PFSK-1 (cell line): ENCODE data around the gene MYBPH.

Experiments used
- POLR2AphosphoS5 ChIP-seq: IDR thresholded peaks from 2 replicates; pipeline ENCODE4 v1.6.1; 2012; ENCODE audit warnings: low read depth, mild to moderate bottlenecking, control low read depth, low read length, moderate library complexity
- SIN3A ChIP-seq: IDR thresholded peaks from 2 replicates; pipeline ENCODE4 v1.6.1; 2012; ENCODE audit warnings: mild to moderate bottlenecking, low read length, moderate library complexity, borderline replicate concordance; ENCODE audit not compliant: insufficient read depth
- TAF1 ChIP-seq: IDR thresholded peaks from 2 replicates; pipeline ENCODE4 v1.6.1; 2012; ENCODE audit warnings: low read length, control low read depth, borderline replicate concordance; ENCODE audit not compliant: insufficient read depth
- TF ChIP-seq, protein P1 (sequence below), 2 experiments: IDR thresholded peaks; 2 replicates each; pipeline versions ENCODE4 v1.6.1 to v1.8.0; 2011 to 2012; ENCODE audit warnings: low read depth in 2 of 2, low read length in 2 of 2, control low read depth in 1 of 2, inconsistent platforms in 1 of 2, mild to moderate bottlenecking in 1 of 2, moderate library complexity in 1 of 2; ENCODE audit not compliant: insufficient read depth in 1 of 2

DNA sequence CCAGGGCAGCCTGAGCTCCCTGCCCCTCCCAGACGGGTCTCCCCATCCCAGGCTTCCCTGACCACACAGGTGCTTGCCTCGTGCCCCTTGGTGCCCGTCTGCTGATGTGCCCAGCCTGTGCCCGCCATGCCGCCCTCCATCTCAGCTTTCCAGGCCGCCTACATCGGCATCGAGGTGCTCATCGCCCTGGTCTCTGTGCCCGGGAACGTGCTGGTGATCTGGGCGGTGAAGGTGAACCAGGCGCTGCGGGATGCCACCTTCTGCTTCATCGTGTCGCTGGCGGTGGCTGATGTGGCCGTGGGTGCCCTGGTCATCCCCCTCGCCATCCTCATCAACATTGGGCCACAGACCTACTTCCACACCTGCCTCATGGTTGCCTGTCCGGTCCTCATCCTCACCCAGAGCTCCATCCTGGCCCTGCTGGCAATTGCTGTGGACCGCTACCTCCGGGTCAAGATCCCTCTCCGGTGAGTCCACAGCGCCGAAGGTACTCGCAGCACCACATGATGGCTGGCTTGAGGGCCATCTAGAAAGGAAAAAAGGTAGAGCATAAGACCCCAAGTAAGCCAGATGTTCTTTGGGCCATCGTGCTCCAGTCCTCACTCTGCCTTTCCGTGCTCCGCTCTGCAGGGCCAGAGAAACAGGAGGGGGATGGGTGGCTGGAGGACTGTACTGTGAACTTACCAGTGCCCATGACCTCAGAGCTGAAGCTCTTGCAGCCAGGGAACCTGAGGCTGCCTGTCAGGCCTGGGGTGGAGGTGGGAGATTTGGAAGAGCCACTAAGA, 46.7 kb downstream of the MYBPH start:
- TF ChIP-seq, protein P1, sequence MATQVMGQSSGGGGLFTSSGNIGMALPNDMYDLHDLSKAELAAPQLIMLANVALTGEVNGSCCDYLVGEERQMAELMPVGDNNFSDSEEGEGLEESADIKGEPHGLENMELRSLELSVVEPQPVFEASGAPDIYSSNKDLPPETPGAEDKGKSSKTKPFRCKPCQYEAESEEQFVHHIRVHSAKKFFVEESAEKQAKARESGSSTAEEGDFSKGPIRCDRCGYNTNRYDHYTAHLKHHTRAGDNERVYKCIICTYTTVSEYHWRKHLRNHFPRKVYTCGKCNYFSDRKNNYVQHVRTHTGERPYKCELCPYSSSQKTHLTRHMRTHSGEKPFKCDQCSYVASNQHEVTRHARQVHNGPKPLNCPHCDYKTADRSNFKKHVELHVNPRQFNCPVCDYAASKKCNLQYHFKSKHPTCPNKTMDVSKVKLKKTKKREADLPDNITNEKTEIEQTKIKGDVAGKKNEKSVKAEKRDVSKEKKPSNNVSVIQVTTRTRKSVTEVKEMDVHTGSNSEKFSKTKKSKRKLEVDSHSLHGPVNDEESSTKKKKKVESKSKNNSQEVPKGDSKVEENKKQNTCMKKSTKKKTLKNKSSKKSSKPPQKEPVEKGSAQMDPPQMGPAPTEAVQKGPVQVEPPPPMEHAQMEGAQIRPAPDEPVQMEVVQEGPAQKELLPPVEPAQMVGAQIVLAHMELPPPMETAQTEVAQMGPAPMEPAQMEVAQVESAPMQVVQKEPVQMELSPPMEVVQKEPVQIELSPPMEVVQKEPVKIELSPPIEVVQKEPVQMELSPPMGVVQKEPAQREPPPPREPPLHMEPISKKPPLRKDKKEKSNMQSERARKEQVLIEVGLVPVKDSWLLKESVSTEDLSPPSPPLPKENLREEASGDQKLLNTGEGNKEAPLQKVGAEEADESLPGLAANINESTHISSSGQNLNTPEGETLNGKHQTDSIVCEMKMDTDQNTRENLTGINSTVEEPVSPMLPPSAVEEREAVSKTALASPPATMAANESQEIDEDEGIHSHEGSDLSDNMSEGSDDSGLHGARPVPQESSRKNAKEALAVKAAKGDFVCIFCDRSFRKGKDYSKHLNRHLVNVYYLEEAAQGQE (IDR thresholded peaks at IDR 0.05; ENCODE audit: insufficient read depth in 1 of 2, low read depth in 2 of 2, low read length in 2 of 2): no peak
- TF ChIP-seq POLR2AphosphoS5 (no peak), TAF1 (no peak), SIN3A (no peak)
